GM18498 (cell line): ENCODE data around the gene NUBPL.
"Not testable (repeated sequence)": the region's sequence is repeated elsewhere in the genome, so short reads cannot be mapped to it uniquely, and the experiment has no call there.

Experiments used
- ATAC-seq: cut with Tn5 transposase; IDR thresholded peaks from one replicate; pipeline ENCODE4 v1.9.1; 2021; ENCODE audit warnings: mild to moderate bottlenecking, moderate library complexity; ENCODE audit not compliant: unreplicated experiment

NUBPL gene

GRCh38 chr14:31867570-31867969 lies 306.4 kb downstream of the NUBPL start:
- no peak for ATAC-seq

- ATAC-seq = not testable (repeated sequence)
Observed at GRCh38 chr14:31868096-31868495, 306.9 kb downstream of the NUBPL start.

DNA sequence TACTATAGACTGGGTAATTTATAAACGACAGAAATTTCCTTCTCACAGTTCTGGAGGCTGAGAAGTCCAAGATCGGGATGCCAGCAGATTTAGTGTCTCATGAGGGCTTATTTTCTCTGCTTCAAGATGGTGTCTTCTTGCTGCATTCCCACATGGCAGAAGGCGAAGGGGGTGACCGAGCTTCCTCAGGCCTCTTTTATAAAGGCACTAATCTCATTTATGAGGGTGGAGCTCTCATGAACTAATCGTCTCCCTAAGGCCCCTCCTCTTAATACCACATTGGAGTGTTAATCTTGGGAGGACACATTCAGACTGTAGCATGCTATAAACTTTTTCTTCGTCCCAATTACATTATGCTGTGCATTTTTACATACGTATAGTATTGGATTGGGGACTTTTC lies 315.5 kb downstream of the NUBPL start:
- no peak for ATAC-seq

- no peak for ATAC-seq
Observed at GRCh38 chr14:31877255-31877798, 316.1 kb downstream of the NUBPL start.

DNA sequence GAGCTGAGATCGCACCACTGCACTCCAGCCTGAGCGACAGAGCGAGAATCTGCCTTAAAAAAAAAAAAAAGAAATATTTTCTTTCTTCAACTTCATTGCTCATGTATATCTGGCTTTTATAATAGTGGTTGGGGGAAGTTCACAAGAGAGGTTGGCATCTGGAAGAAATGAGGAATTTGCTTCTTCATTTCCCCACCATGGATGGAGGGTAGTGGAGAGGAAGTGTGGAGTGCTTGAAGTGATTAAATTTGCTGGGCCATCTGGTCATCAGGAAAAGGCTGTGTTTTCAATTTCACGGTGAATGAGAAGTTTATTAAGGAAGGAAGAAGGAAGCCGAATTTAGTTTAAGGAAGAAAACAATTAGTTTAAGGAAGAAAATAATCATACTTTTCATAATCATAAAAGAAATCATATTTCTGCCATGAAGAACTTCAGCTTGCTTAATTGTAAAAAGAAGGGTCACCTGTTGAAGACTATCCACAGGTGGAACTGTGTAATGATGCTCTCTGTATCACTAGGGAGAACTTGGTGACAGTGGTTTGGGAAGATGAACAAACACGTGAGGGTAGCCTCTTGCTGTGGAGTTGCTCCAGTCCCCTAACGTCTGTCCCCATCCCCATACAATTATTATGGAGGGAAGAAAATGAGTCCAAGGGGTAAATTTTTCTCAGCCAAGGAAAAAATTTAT lies 318.6 kb downstream of the NUBPL start:
- ATAC-seq = no peak

DNA sequence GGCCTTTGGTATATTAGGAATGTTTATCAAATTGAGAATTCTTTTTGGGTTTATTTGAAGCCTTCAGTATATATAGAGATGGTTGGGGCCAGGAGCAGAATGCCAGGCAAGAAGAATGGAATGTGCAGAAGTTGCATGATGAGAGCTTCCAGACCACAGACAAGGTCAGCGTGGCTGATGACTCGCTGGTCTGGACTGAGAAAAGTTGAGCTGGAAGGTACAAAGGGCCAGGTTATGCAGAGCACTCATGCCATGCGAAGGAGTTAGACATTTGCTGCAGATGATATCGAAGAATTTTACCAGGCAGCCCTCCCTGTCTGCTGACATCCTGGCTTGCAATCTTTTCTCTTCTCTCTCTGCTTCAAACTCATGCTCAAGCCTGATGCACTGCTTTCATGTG lies 319.7 kb downstream of the NUBPL start:
- no peak for ATAC-seq

DNA sequence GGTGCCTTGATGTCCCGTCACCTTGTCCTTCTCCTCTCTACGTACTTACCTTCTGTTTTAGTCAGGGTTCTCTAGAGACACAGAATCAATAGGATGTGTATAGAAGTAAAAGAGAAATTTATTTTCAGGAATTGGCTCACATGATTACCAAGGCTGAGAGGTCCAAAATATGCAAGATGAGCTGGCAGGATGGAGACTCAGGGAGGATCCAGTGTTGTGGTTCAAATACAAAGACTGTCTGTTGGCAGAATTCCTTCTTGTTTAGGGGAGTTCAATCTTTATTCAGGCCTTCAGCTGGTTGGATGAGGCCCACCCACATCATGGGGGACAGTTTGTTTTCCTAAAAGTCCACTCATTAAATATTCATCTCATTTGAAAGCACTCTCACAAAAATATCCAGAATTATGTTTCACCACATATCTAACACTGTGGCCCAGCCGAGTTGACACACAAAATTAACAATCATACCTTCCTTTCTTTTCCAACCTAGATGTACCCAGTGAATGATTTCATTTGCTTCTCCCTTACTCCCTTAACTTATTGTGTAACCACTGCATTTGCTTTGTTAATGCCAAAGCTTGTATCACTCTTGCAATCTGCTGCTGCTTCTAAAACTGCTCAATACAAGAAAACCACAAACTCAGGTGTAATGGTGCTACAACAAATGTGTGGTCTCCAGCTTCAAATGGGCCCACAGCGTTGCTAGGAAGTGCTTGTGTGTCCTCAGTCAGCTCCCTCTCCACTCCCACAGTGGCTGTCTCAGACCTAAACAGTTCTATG lies 320.5 kb downstream of the NUBPL start:
- no peak for ATAC-seq

- no peak for ATAC-seq
Observed at GRCh38 chr14:31884238-31884637, 323.0 kb downstream of the NUBPL start.

GRCh38 chr14:31884776-31885379 lies 323.7 kb downstream of the NUBPL start:
- no peak for ATAC-seq

GRCh38 chr14:31886156-31886835 lies 325.1 kb downstream of the NUBPL start:
- ATAC-seq = no peak

GRCh38 chr14:31887929-31888580 lies 326.9 kb downstream of the NUBPL start:
- ATAC-seq = no peak

DNA sequence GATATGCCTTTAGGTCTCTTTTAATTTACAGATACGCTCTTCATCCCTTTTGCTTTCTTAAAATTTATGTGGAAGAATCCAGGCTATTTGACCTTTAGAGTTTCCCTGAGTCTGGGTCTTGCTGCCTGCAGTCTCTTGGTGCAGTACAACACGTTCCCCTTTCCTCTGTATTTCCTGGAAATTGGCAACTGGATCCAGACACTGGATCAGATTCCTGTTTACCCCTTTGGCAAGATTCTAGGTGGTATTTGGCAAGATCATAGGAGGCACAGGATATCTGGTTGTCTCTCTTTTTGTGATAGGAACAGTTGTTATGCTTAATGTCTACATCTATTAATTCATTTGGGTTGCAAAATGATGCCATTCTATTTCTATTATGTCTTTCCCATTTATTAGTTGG lies 328.1 kb downstream of the NUBPL start:
- no peak for ATAC-seq

GRCh38 chr14:31890202-31890601 lies 329.0 kb downstream of the NUBPL start:
- not testable (repeated sequence) for ATAC-seq

GRCh38 chr14:31893221-31893757 lies 332.1 kb downstream of the NUBPL start:
- ATAC-seq = no peak

DNA sequence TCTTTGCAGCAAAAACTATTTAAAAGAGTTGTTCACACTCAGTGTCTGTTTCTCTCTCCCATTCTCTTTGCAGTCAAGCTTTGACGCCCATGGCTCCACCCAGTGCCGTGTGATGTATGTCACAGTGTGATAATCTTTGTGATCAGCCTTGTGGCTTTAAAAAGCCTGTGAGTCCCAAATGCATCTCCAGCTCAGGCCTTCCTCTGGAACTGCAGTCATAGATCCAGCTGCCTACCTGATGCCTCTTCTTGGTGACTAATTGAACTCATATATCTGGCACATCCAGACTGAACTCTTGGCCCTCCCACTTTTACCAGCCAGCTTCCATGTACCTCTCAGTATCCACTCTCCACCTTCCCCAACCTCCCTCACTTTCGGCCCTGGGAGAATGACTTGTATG lies 333.1 kb downstream of the NUBPL start:
- no peak for ATAC-seq

GRCh38 chr14:31895206-31895605 lies 334.0 kb downstream of the NUBPL start:
- ATAC-seq = no peak

GRCh38 chr14:31895646-31896045 lies 334.4 kb downstream of the NUBPL start:
- no peak for ATAC-seq

DNA sequence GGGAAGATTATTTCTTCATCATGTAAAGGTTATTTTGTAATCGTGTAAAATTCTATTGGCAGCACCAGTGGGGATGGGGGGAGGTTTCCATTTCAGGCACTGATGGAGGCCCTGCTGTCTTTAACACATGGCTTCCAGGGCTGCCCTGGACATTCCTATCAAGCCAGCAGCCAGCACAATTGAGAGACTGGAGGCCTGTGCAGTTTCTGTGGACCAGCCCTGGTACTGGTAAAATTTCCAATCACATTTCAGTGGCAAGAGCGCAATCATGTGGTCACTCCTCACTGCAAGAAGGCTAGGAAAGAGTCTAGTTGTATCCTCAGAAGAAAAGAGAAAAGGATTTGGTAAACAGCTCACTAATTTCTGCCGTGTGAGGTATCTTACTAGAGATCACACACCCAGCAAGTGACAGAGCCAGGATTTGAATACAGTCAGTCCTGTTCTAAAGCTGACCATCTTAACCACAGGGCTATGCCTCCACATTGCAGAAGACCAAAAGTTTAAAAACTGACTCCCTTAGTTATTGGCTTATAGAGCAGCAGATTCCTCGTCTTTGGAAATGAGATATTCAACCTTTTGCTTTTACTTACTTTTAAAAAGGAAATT lies 336.5 kb downstream of the NUBPL start:
- no peak for ATAC-seq

DNA sequence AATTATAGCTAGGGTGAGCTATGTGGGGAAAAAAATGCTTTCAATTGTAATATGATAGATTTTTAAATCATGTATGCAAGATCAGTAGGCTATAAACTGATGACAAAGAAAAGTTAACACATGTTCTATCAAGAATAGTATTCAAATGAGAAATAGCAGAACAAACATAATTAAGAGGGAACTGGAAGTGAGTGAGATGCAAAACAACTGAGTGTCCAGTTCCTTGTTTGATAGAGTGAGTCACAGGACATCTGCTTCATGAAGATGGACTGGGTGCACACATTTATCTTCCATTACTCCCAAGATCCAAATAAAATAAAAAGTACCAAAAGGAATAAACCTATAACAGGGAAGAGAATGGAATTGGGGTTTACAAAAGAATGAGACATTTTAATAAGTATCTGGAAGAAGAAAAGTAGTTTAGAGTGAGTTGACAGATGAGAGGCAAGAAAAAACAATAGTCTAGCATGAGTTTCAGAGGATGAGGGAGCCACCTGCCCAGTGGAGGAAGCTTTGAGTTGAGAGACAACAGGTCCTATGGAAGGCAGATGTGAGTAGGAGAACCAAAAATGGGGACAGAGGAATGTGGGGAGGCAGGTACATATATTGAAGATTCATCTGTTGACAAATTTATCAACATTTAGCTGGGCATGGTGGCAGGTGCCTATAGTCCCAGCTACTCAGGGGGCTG lies 337.8 kb downstream of the NUBPL start:
- ATAC-seq = no peak
